ENCODE data around the gene MLN. TPM values are rescaled to one million over a fixed set of nuclear protein-coding genes. Genes with fewer than 3 reads are reported as not detected.

MLN gene
- total and polyA plus RNA-seq, 2 donors (not counting 1 experiment from before 2014, with no cell fraction given), result not detected

DNA sequence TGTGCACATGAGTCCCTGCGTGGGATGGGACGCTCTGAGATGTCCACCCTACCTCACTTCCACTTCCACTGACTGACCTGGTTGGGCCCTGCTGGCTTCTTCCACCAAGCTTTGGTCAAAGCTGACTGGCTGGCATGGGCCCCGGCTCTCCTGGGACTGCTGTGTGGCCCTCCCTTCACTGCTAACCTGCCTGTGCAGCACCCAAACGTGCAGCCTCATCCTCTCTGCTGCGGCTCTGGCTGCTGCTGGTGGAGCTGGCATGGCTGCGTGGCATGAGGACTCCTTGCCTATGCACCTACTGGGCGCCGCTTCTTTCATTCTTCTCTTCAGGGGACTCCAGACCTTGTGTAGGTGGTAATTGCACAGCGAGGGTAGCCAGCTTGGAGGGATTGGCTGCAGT, 38.4 kb downstream of the MLN start:
- no peak overlapping the region for H3K4me3 ChIP-seq (ENCODE audit: control extremely low read depth in 1 of 5, extremely low read depth in 1 of 5, insufficient read depth in 1 of 5, low read depth in 2 of 5, low read length in 4 of 5)
- WGBS (ENCODE audit: insufficient coverage), result 87% methylated on average over 8 of the region's 9 CpGs
- H3K4me3 Mint-ChIP-seq, result no peak overlapping the region

GRCh38 chr6:33764036-33764435, 39.8 kb downstream of the MLN start:
- CTCF ChIA-PET, result interaction anchor here (1.5 kb wide), 1 partner anchor 21 kb away, joined by 4 read pairs; no protein-coding TSS in a partner anchor
- Histone ChIP-seq H3K27ac (ENCODE audit: low read length in 2 of 2) (no peak overlapping the region), H2AFZ (ENCODE audit: insufficient read depth, low read depth, low read length, poor library complexity, severe bottlenecking) (no peak overlapping the region), H3K9me3 (ENCODE audit: control extremely low read depth in 1 of 3, control insufficient read depth in 2 of 3, insufficient read depth in 1 of 3, low read length in 2 of 3) (peaks cover 0 to 3% (median 0%) of the 10 kb centered on the region in 3 donors), H3K36me3 (replicated peaks in 1 of 2; ENCODE audit: control extremely low read depth in 1 of 2, control insufficient read depth in 1 of 2, extremely low read depth in 1 of 2, insufficient read depth in 2 of 2, low read length in 1 of 2) (no peaks in the 10 kb centered on the region), H3K27me3 (replicated peaks in 1 of 4; ENCODE audit: control extremely low read depth in 1 of 4, control insufficient read depth in 3 of 4, insufficient read depth in 4 of 4, low read length in 3 of 4) (peaks cover 0 to 8% (median 0%) of the 10 kb centered on the region in 4 experiments), H3K4me2 (replicated peaks; ENCODE audit: low read depth, low read length, poor library complexity, severe bottlenecking) (no peak overlapping the region), H3K4me3 (ENCODE audit: control extremely low read depth in 1 of 5, extremely low read depth in 1 of 5, insufficient read depth in 1 of 5, low read depth in 2 of 5, low read length in 4 of 5) (no peak overlapping the region), H3K4me1 (ENCODE audit: control insufficient read depth in 2 of 2, insufficient read depth in 2 of 2, low read length in 2 of 2) (no peaks in the 10 kb centered on the region), H3K79me2 (ENCODE audit: control insufficient read depth, insufficient read depth, low read length) (no peaks in the 10 kb centered on the region), H4K20me1 (ENCODE audit: control insufficient read depth, insufficient read depth, low read length, poor library complexity, severe bottlenecking) (no peaks in the 10 kb centered on the region), H3K9ac (ENCODE audit: low read length) (no peak overlapping the region)
- no peak for TF ChIP-seq CTCF (IDR thresholded peaks at IDR 0.05)
- TF ChIP-seq EZH2 (IDR thresholded peaks at IDR 0.05; ENCODE audit: borderline replicate concordance, insufficient read depth, low read depth, low read length, poor library complexity, severe bottlenecking), result no peak
- H3K4me1 Mint-ChIP-seq, result peaks cover 4% of the 10 kb centered on the region
- peaks cover 37% of the 10 kb centered on the region for H3K27me3 Mint-ChIP-seq
- POLR2A ChIA-PET, result no interaction called here
- no peak for DNase-seq
- H3K27ac Mint-ChIP-seq, result no peak overlapping the region
- WGBS (ENCODE audit: insufficient coverage), result 100% methylated on average over 1 of the region's 2 CpGs
- no peaks in the 10 kb centered on the region for H3K9me3 Mint-ChIP-seq (ENCODE audit: insufficient read depth)
- ATAC-seq (ENCODE audit: low read depth), result no peak
- H3K4me3 Mint-ChIP-seq, result no peak overlapping the region
- intact Hi-C loops (cut with micrococcal nuclease), result no loop called here

More for the DNA sequence above, 38.4 kb downstream of the MLN start:
- Histone ChIP-seq H3K4me2 (replicated peaks; ENCODE audit: low read depth, low read length, poor library complexity, severe bottlenecking) (no peak overlapping the region), H3K27ac (ENCODE audit: low read length in 2 of 2) (no peak overlapping the region), H4K20me1 (ENCODE audit: control insufficient read depth, insufficient read depth, low read length, poor library complexity, severe bottlenecking) (no peaks in the 10 kb centered on the region), H3K79me2 (ENCODE audit: control insufficient read depth, insufficient read depth, low read length) (no peaks in the 10 kb centered on the region), H3K27me3 (replicated peaks in 1 of 4; ENCODE audit: control extremely low read depth in 1 of 4, control insufficient read depth in 3 of 4, insufficient read depth in 4 of 4, low read length in 3 of 4) (peaks cover 0 to 11% (median 0%) of the 10 kb centered on the region in 4 experiments), H3K4me1 (ENCODE audit: control insufficient read depth in 2 of 2, insufficient read depth in 2 of 2, low read length in 2 of 2) (no peaks in the 10 kb centered on the region), H2AFZ (ENCODE audit: insufficient read depth, low read depth, low read length, poor library complexity, severe bottlenecking) (no peak overlapping the region), H3K36me3 (replicated peaks in 1 of 2; ENCODE audit: control extremely low read depth in 1 of 2, control insufficient read depth in 1 of 2, extremely low read depth in 1 of 2, insufficient read depth in 2 of 2, low read length in 1 of 2) (no peaks in the 10 kb centered on the region), H3K9me3 (ENCODE audit: control extremely low read depth in 1 of 3, control insufficient read depth in 2 of 3, insufficient read depth in 1 of 3, low read length in 2 of 3) (peaks cover 0 to 3% (median 0%) of the 10 kb centered on the region in 3 donors), H3K9ac (ENCODE audit: low read length) (no peak overlapping the region)
- no peak for DNase-seq
- no peak for ATAC-seq (ENCODE audit: low read depth)
- ChIA-PET POLR2A (interaction anchor here (0.6 kb wide), 1 partner anchor 37 kb away, joined by 3 read pairs; no protein-coding TSS in a partner anchor), CTCF (interaction anchor here (0.8 kb wide), 1 partner anchor 43 kb away, joined by 3 read pairs; no protein-coding TSS in a partner anchor)
- H3K4me1 Mint-ChIP-seq, result peaks cover 4% of the 10 kb centered on the region
- H3K27me3 Mint-ChIP-seq, result peaks cover 37% of the 10 kb centered on the region
- H3K9me3 Mint-ChIP-seq (ENCODE audit: insufficient read depth), result no peaks in the 10 kb centered on the region
- no peak overlapping the region for H3K27ac Mint-ChIP-seq
- intact Hi-C loops (cut with micrococcal nuclease), result no loop called here
- TF ChIP-seq CTCF (IDR thresholded peaks at IDR 0.05) (no peak), EZH2 (IDR thresholded peaks at IDR 0.05; ENCODE audit: borderline replicate concordance, insufficient read depth, low read depth, low read length, poor library complexity, severe bottlenecking) (no peak)

All from B cell (primary cell).